Thyroid gland (tissue), 4 donors: Measurements from ENCODE around the gene IL24. TPM values are rescaled to one million over a fixed set of nuclear protein-coding genes. Genes with fewer than 3 reads are reported as not detected.
A peak's percentile ranks its signal among the peaks of the same experiment; 100 is the strongest.

Experiments
- DNase-seq, 2 donors: peaks; one replicate each; pipeline ENCODE4 v3.0.0-alpha.2; 2019
- H3K27ac ChIP-seq, 3 donors: fragments of 200-600 bp; sonication (generic); 1 replicate in 2 of 3; 2 replicates in 1 of 3; pipeline ENCODE4 v1.5.1; 2016 to 2019; ENCODE audit warnings: mild to moderate bottlenecking in 1 of 3, moderate library complexity in 1 of 3
- H3K27me3 ChIP-seq: fragments of 200-600 bp; sonication (generic); one replicate; pipeline ENCODE4 v1.5.1; 2019
- H3K36me3 ChIP-seq, 2 donors: fragments of 200-600 bp; sonication (generic); one replicate each; pipeline ENCODE4 v1.5.1; 2016 to 2019
- H3K4me1 ChIP-seq, 2 donors: fragments of 200-600 bp; sonication (generic); one replicate each; pipeline ENCODE4 v1.5.1; 2017 to 2019
- H3K4me3 ChIP-seq, 3 donors: fragments of 200-600 bp; sonication (generic); replicated peaks in 1 of 3; 1 replicate in 2 of 3; 2 replicates in 1 of 3; pipeline ENCODE4 v1.5.1; 2016; ENCODE audit warnings: mild to moderate bottlenecking in 1 of 3
- H3K9me3 ChIP-seq: fragments of 200-600 bp; sonication (generic); one replicate; pipeline ENCODE4 v1.5.1; 2017
- POLR2A ChIP-seq, 2 donors: fragments of 450-650 bp; IDR thresholded peaks; one replicate each; pipeline ENCODE4 v1.6.1; 2017; ENCODE audit warnings: antibody characterized with exemption in 2 of 2, mild to moderate bottlenecking in 2 of 2, moderate library complexity in 1 of 2
- WGBS, 2 donors: methylation state at CpG; one replicate each; pipeline ENCODE4 v1.1.5; 2017; 5-methylcytosine and 5-hydroxymethylcytosine counted together
- intact Hi-C: fragments of 100-400 bp; cut with DNase I; formaldehyde crosslinking; loops from one replicate; pipeline ENCODE4 v1.15.1; 2023
- total RNA-seq, 4 donors: library from RNA; depleted of rRNA; stranded (reverse); fragments of >200 nt; gene quantifications; one replicate each; pipeline ENCODE4 v1.2.3, GENCODE V29; 2016
- TF ChIP-seq, protein P1 (sequence below), 6 experiments: fragments of 200-600 bp in 3 of 6; fragments of 450-650 bp in 3 of 6; sonication (generic) in 3 of 6; IDR thresholded peaks; one replicate each; pipeline ENCODE4 v1.5.1; 2016 to 2019; ENCODE audit warnings: antibody characterized with exemption in 6 of 6, mild to moderate bottlenecking in 2 of 6, inconsistent platforms in 1 of 6, moderate library complexity in 1 of 6

Gene IL24
- total RNA-seq, 4 donors from 2014 or later, result not detected

- H3K4me3 ChIP-seq, result no peak overlapping the region
- H3K36me3 ChIP-seq, result no peaks in the 10 kb centered on the region
- DNase-seq, result peak; percentile 73 to 76
- intact Hi-C loops, result loop anchor here (5.0 to 10.0 kb wide), 4 partner anchors 50 to 428 kb away; partner anchors contain the start of gene DYRK3
- H3K27me3 ChIP-seq, result no peaks in the 10 kb centered on the region
- no peak for TF ChIP-seq POLR2A (IDR thresholded peaks at IDR 0.05)
- TF ChIP-seq, protein P1, sequence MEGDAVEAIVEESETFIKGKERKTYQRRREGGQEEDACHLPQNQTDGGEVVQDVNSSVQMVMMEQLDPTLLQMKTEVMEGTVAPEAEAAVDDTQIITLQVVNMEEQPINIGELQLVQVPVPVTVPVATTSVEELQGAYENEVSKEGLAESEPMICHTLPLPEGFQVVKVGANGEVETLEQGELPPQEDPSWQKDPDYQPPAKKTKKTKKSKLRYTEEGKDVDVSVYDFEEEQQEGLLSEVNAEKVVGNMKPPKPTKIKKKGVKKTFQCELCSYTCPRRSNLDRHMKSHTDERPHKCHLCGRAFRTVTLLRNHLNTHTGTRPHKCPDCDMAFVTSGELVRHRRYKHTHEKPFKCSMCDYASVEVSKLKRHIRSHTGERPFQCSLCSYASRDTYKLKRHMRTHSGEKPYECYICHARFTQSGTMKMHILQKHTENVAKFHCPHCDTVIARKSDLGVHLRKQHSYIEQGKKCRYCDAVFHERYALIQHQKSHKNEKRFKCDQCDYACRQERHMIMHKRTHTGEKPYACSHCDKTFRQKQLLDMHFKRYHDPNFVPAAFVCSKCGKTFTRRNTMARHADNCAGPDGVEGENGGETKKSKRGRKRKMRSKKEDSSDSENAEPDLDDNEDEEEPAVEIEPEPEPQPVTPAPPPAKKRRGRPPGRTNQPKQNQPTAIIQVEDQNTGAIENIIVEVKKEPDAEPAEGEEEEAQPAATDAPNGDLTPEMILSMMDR (IDR thresholded peaks at IDR 0.05), result peak; percentile 66 to 90 (median 84)
- no peak overlapping the region for H3K27ac ChIP-seq
- no peaks in the 10 kb centered on the region for H3K9me3 ChIP-seq
- peaks cover 5 to 30% of the 10 kb centered on the region in 2 donors for H3K4me1 ChIP-seq
- 24 to 25% methylated on average over 7 of the region's 7 CpGs for WGBS, 2 donors
These were observed 15.3 kb downstream of the IL24 start for GRCh38 chr1:206912445-206913095.

GRCh38 chr1:206913766-206914537 lies 16.7 kb downstream of the IL24 start:
- intact Hi-C loops, result loop anchor here (5.0 to 10.0 kb wide), 4 partner anchors 52 to 429 kb away; partner anchors contain the start of gene DYRK3
- WGBS, 2 donors, result 81 to 87% methylated on average over 12 of the region's 12 CpGs
- Histone ChIP-seq H3K9me3 (no peaks in the 10 kb centered on the region), H3K27ac (no peak overlapping the region), H3K27me3 (no peaks in the 10 kb centered on the region), H3K4me3 (no peak overlapping the region), H3K4me1 (peaks cover under 1 to 20% of the 10 kb centered on the region in 2 donors), H3K36me3 (no peaks in the 10 kb centered on the region)
- TF ChIP-seq, protein P1 (IDR thresholded peaks at IDR 0.05), result no peak
- TF ChIP-seq POLR2A (IDR thresholded peaks at IDR 0.05), result no peak
- DNase-seq, result no peak

DNA sequence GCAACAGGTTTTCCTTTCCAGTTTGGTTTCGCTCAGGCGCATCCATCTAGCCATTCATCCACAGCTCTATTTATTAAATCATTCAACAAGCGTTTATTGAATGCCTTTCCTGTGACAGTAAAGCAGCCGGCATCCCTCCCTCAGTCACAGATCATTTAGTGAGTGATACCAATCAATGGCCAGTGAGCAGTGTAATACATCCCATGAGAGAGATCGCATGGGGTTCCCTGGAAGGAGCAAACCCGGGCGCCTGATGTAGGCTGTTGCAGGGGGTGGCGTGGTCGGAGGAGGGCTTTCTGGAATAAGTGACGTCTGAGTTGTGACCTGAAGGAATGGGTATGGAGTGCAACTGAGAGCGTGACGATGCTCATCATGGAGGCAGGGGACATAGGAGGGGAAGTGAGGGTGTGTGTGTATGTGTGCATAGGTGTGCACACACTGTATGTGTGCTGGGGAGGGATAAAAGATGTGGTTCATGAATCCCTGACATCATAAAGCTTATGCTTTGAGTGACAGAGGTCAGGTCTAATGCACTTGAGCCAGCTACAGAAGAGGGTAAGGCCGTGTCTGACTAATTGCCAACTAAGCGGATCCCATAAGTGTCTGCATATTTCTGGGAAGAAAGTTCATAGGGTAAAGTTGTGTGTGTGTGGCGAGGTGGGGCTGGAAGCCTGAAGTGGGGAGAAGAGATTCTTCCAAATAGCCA lies 17.9 kb downstream of the IL24 start:
- H3K4me1 ChIP-seq, result peaks cover 0 to 8% of the 10 kb centered on the region in 2 donors
- no peak for DNase-seq
- H3K27me3 ChIP-seq, result no peaks in the 10 kb centered on the region
- intact Hi-C loops, result loop anchor here (10.0 kb wide), 2 partner anchors 280 to 430 kb away; partner anchors contain the start of gene DYRK3
- H3K9me3 ChIP-seq, result no peaks in the 10 kb centered on the region
- no peak for TF ChIP-seq POLR2A (IDR thresholded peaks at IDR 0.05)
- TF ChIP-seq, protein P1 (IDR thresholded peaks at IDR 0.05), result no peak
- WGBS, 2 donors, result 86 to 88% methylated on average over 15 of the region's 15 CpGs
- H3K4me3 ChIP-seq, result no peak overlapping the region
- H3K27ac ChIP-seq, result no peak overlapping the region
- no peaks in the 10 kb centered on the region for H3K36me3 ChIP-seq

DNA sequence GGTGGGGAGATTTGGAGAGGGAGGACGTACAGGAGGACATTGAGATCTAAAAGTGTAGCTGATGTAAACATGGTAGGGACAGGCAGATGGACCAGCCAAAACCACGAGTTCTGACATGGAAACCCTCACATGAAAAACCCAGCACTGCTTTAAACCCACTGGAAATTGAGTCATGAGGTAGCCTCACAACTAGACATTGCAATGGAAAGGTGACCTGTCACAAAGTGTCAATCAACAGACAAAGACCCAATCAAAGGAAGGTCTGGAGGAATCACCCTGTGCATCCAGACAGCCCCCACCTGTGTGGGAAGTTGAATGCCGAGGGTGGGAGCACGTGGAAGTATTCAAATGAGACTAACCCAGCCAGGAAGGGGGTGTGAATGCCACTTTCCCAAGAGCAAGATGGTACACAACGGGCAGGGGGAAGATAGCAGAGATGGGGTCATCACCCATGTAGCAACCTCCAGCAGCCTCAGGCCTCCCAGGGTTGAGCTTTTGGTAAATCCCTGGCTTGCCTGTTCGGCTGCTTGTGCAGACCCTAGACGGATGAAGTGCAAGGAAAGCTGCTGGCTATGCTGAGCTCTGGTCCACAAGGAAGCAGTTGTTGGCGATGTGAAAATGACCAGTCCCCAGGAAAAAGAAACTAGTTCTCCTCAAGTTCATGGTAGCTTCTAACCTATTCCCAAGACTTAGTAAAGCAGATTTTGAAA lies 18.9 kb downstream of the IL24 start:
- Histone ChIP-seq H3K9me3 (no peaks in the 10 kb centered on the region), H3K4me1 (no peaks in the 10 kb centered on the region), H3K27me3 (no peaks in the 10 kb centered on the region), H3K4me3 (no peak overlapping the region), H3K36me3 (no peaks in the 10 kb centered on the region), H3K27ac (no peak overlapping the region)
- no peak for TF ChIP-seq POLR2A (IDR thresholded peaks at IDR 0.05)
- TF ChIP-seq, protein P1 (IDR thresholded peaks at IDR 0.05), result no peak
- intact Hi-C loops, result loop anchor here (10.0 kb wide), 2 partner anchors 281 to 431 kb away; partner anchors contain the start of gene DYRK3
- WGBS, 2 donors, result 79 to 82% methylated on average over 8 of the region's 8 CpGs
- DNase-seq, result no peak
